Stimulated activated naive CD8-positive, alpha-beta T cell treated with anti-CD3 and anti-CD28 coated beads, Interleukin-15, Interleukin-2, amounts not matched to agents 100 U/mL and 50 U/mL, for 24 hours (primary cell): Measurements from ENCODE around the gene GALNT2.
A peak's percentile ranks its signal among the peaks of the same experiment; 100 is the strongest.

Experiments
- ATAC-seq: fragments of 150-1000 bp; cut with Tn5 transposase; one replicate; pipeline ENCODE4 v1.10.0; 2021
- DNase-seq: peaks from one replicate; pipeline ENCODE4 v3.0.0; 2021

The GALNT2 gene

GRCh38 chr1:230130172-230130944 lies 63.3 kb downstream of the GALNT2 start:
- DNase-seq (no peak), ATAC-seq (no peak)

- DNase-seq (no peak), ATAC-seq (no peak)
Observed at GRCh38 chr1:230131457-230131856, 64.4 kb downstream of the GALNT2 start.

GRCh38 chr1:230132758-230133157 lies 65.7 kb downstream of the GALNT2 start:
- ATAC-seq (no peak), DNase-seq (no peak)

- DNase-seq (no peak), ATAC-seq (no peak)
Observed at GRCh38 chr1:230135726-230136125, 68.7 kb downstream of the GALNT2 start.

- no peak for ATAC-seq
- DNase-seq, result no peak
Observed at GRCh38 chr1:230136453-230137336, 69.7 kb downstream of the GALNT2 start.

- ATAC-seq, result no peak
- DNase-seq, result no peak
Observed at GRCh38 chr1:230137337-230137815, 70.3 kb downstream of the GALNT2 start.

- ATAC-seq, result no peak
- no peak for DNase-seq
Observed at GRCh38 chr1:230138561-230139239, 71.7 kb downstream of the GALNT2 start.

- no peak for DNase-seq
- ATAC-seq, result no peak
Observed at GRCh38 chr1:230139315-230139714, 72.3 kb downstream of the GALNT2 start.

- ATAC-seq (no peak), DNase-seq (no peak)
Observed at GRCh38 chr1:230139741-230140140, 72.7 kb downstream of the GALNT2 start.

- ATAC-seq (no peak), DNase-seq (no peak)
Observed at GRCh38 chr1:230140221-230141020, 73.4 kb downstream of the GALNT2 start.

GRCh38 chr1:230141021-230141648 lies 74.1 kb downstream of the GALNT2 start:
- DNase-seq (no peak), ATAC-seq (peak; percentile 45)

GRCh38 chr1:230141797-230142607 lies 75.0 kb downstream of the GALNT2 start:
- no peak for ATAC-seq
- DNase-seq, result no peak

- no peak for DNase-seq
Observed at GRCh38 chr1:230142608-230143210, 75.7 kb downstream of the GALNT2 start.

GRCh38 chr1:230143534-230143933 lies 76.5 kb downstream of the GALNT2 start:
- ATAC-seq, result no peak
- no peak for DNase-seq

More at GRCh38 chr1:230142608-230143210, 75.7 kb downstream of the GALNT2 start:
- no peak for ATAC-seq

GRCh38 chr1:230144010-230144614 lies 77.1 kb downstream of the GALNT2 start:
- ATAC-seq, result no peak
- no peak for DNase-seq

- no peak for DNase-seq
Observed at GRCh38 chr1:230144758-230145504, 77.9 kb downstream of the GALNT2 start.

GRCh38 chr1:230145505-230145899 lies 78.5 kb downstream of the GALNT2 start:
- no peak for ATAC-seq

More at GRCh38 chr1:230144758-230145504, 77.9 kb downstream of the GALNT2 start:
- ATAC-seq, result no peak

GRCh38 chr1:230145953-230146476 lies 79.0 kb downstream of the GALNT2 start:
- ATAC-seq (no peak), DNase-seq (no peak)

More at GRCh38 chr1:230145505-230145899, 78.5 kb downstream of the GALNT2 start:
- DNase-seq, result no peak
